IMR-90 (cell line): ENCODE data around the gene CMBL. TPM values are rescaled to one million over a fixed set of nuclear protein-coding genes. Genes with fewer than 3 reads are reported as not detected.

Experiments used
- ATAC-seq: fragments of 200-7000 bp; cut with Tn5 transposase; 2 replicates; pipeline ENCODE4 v1.9.1; 2020; ENCODE audit warnings: low read depth, mild to moderate bottlenecking, moderate library complexity
- BruUV-seq: library from RNA; stranded (reverse); fragments of 400-500 nt; replicated peaks from 2 replicates; lab custom pipeline; 2021; lab: Mats Ljungman, UMichigan
- CTCF ChIA-PET: fragments of 300-600 bp; formaldehyde crosslinking; extraction: SDS; loops from one replicate; lab custom pipeline; 2021; ENCODE audit warnings: antibody characterized with exemption; lab: Yijun Ruan, JAX
- POLR2A ChIA-PET: fragments of 300-600 bp; sonication (Branson Sonifier 250); formaldehyde crosslinking; loops from one replicate; lab custom pipeline; 2022; ENCODE audit warnings: antibody characterized with exemption; ENCODE audit not compliant: unreplicated experiment; lab: Charles Lee
- DNase-seq: peaks from one replicate; pipeline ENCODE4 v3.0.0; 2013
- H2AFZ ChIP-seq: replicated peaks from 2 replicates; pipeline ENCODE3; 2013; ENCODE audit warnings: low read length, mild to moderate bottlenecking; ENCODE audit not compliant: poor library complexity
- H2AK5ac ChIP-seq: 2 replicates; pipeline ENCODE4 v1.6.1; 2013; ENCODE audit warnings: low read depth, low read length, inconsistent platforms
- H2AK9ac ChIP-seq: replicated peaks from 2 replicates; pipeline ENCODE3; 2013; ENCODE audit warnings: mild to moderate bottlenecking, low read depth, low read length, moderate library complexity; ENCODE audit not compliant: poor library complexity
- H2BK120ac ChIP-seq: 2 replicates; pipeline ENCODE4 v1.6.1; 2013; ENCODE audit warnings: low read depth, low read length, inconsistent platforms
- H2BK15ac ChIP-seq: 3 replicates; pipeline ENCODE4 v1.6.1; 2013; ENCODE audit warnings: low read depth, low read length, inconsistent platforms
- H2BK20ac ChIP-seq: 2 replicates; pipeline ENCODE4 v1.6.1; 2013; ENCODE audit warnings: low read depth, mild to moderate bottlenecking, inconsistent platforms, low read length, moderate library complexity
- H2BK5ac ChIP-seq: 2 replicates; pipeline ENCODE4 v1.6.1; 2013; ENCODE audit warnings: mild to moderate bottlenecking, low read depth, low read length, inconsistent platforms; ENCODE audit not compliant: poor library complexity, severe bottlenecking
- H3K14ac ChIP-seq: replicated peaks from 2 replicates; pipeline ENCODE4 v1.6.1; 2013; ENCODE audit warnings: low read depth, low read length, inconsistent platforms
- H3K18ac ChIP-seq: 2 replicates; pipeline ENCODE4 v1.6.1; 2013; ENCODE audit warnings: low read depth, low read length, control low read depth
- H3K23ac ChIP-seq: 2 replicates; pipeline ENCODE4 v1.6.1; 2013; ENCODE audit warnings: low read depth, low read length, inconsistent platforms
- H3K27ac ChIP-seq: 2 replicates; pipeline ENCODE4 v1.5.1; 2013; ENCODE audit warnings: mild to moderate bottlenecking, control low read depth, low read length; ENCODE audit not compliant: insufficient read depth
- H3K27me3 ChIP-seq: 2 replicates; pipeline ENCODE4 v1.6.1; 2013; ENCODE audit warnings: low read length; ENCODE audit not compliant: control insufficient read depth, insufficient read depth
- H3K36me3 ChIP-seq: 2 replicates; pipeline ENCODE4 v1.6.1; 2013; ENCODE audit warnings: low read length, mixed read lengths; ENCODE audit not compliant: control insufficient read depth, insufficient read depth
- H3K4ac ChIP-seq: 2 replicates; pipeline ENCODE4 v1.6.1; 2013; ENCODE audit warnings: low read depth, low read length, inconsistent platforms
- H3K4me1 ChIP-seq: 2 replicates; pipeline ENCODE4 v1.6.1; 2013; ENCODE audit warnings: low read length, mixed read lengths; ENCODE audit not compliant: control insufficient read depth, insufficient read depth
- H3K4me2 ChIP-seq: 2 replicates; pipeline ENCODE4 v1.6.1; 2013; ENCODE audit warnings: low read depth, mild to moderate bottlenecking, control low read depth, low read length, moderate library complexity
- H3K4me3 ChIP-seq: 2 replicates; pipeline ENCODE4 v1.5.1; 2013; ENCODE audit warnings: low read depth, mild to moderate bottlenecking, control low read depth, low read length, moderate library complexity; ENCODE audit not compliant: insufficient read depth
- H3K56ac ChIP-seq: 2 replicates; pipeline ENCODE4 v1.6.1; 2013; ENCODE audit warnings: low read length, inconsistent platforms; ENCODE audit not compliant: insufficient read depth; ENCODE audit errors: extremely low read depth
- H3K79me1 ChIP-seq, 2 experiments: 2 replicates each; pipeline ENCODE4 v1.6.1; 2013; ENCODE audit warnings: low read length in 2 of 2, inconsistent platforms in 1 of 2, low read depth in 1 of 2
- H3K9ac ChIP-seq: 2 replicates; pipeline ENCODE4 v1.6.1; 2013; ENCODE audit warnings: low read depth, low read length, control low read depth
- H3K9me1 ChIP-seq: 2 replicates; pipeline ENCODE4 v1.6.1; 2013; ENCODE audit warnings: low read length, inconsistent platforms; ENCODE audit not compliant: insufficient read depth
- H3K9me3 ChIP-seq: 2 replicates; pipeline ENCODE4 v1.6.1; 2013; ENCODE audit warnings: low read length; ENCODE audit not compliant: control insufficient read depth, insufficient read depth
- H4K20me1 ChIP-seq: 2 replicates; pipeline ENCODE4 v1.6.1; 2013; ENCODE audit warnings: low read length, inconsistent platforms; ENCODE audit not compliant: insufficient read depth
- H4K5ac ChIP-seq: 2 replicates; pipeline ENCODE4 v1.6.1; 2013; ENCODE audit warnings: mild to moderate bottlenecking, low read depth, low read length, control low read depth
- H4K8ac ChIP-seq, 2 experiments: 2 replicates each; pipeline ENCODE4 v1.6.1; 2013; ENCODE audit warnings: low read depth in 2 of 2, low read length in 2 of 2, control low read depth in 1 of 2, inconsistent platforms in 1 of 2
- H4K91ac ChIP-seq: 2 replicates; pipeline ENCODE4 v1.6.1; 2013; ENCODE audit warnings: low read depth, low read length, inconsistent platforms; ENCODE audit not compliant: insufficient read depth
- BHLHE40 ChIP-seq: fragments of 150-350 bp; IDR thresholded peaks from 2 replicates; pipeline ENCODE4 v1.6.1; 2016; ENCODE audit warnings: mild to moderate bottlenecking, low read depth, low read length
- CHD1 ChIP-seq: IDR thresholded peaks from 2 replicates; pipeline ENCODE4 v1.6.1; 2012; ENCODE audit warnings: low read depth, low read length, improper control_type of control experiment
- CTCF ChIP-seq: conservative IDR thresholded peaks from 2 replicates; pipeline ENCODE4 v1.5.1; 2012; ENCODE audit warnings: mild to moderate bottlenecking, low read depth, low read length, improper control_type of control experiment
- ELK1 ChIP-seq: fragments of 150-350 bp; IDR thresholded peaks from 2 replicates; pipeline ENCODE4 v1.6.1; 2016; ENCODE audit warnings: low read depth, mild to moderate bottlenecking, low read length, moderate library complexity, borderline replicate concordance
- FOS ChIP-seq: fragments of 150-350 bp; IDR thresholded peaks from 2 replicates; pipeline ENCODE4 v1.6.1; 2016; ENCODE audit warnings: low read depth, low read length
- MAFK ChIP-seq: IDR thresholded peaks from 2 replicates; pipeline ENCODE4 v1.6.1; 2012; ENCODE audit warnings: low read depth, low read length, improper control_type of control experiment
- MAZ ChIP-seq: IDR thresholded peaks from 2 replicates; pipeline ENCODE4 v1.6.1; 2012; ENCODE audit warnings: low read depth, mild to moderate bottlenecking, low read length, improper control_type of control experiment, moderate library complexity, borderline replicate concordance
- NFE2L2 ChIP-seq: fragments of 150-350 bp; IDR thresholded peaks from 2 replicates; pipeline ENCODE4 v1.6.1; 2016; ENCODE audit warnings: low read depth, mild to moderate bottlenecking, low read length
- POLR2A ChIP-seq: IDR thresholded peaks from 2 replicates; pipeline ENCODE4 v1.6.1; 2012; ENCODE audit warnings: mild to moderate bottlenecking, low read depth, low read length
- RCOR1 ChIP-seq: IDR thresholded peaks from 2 replicates; pipeline ENCODE4 v1.6.1; 2012; ENCODE audit warnings: mild to moderate bottlenecking, low read length, improper control_type of control experiment; ENCODE audit not compliant: insufficient replicate concordance
- RFX5 ChIP-seq: IDR thresholded peaks from 2 replicates; pipeline ENCODE4 v1.8.0; 2012; ENCODE audit warnings: low read depth, mild to moderate bottlenecking, low read length, moderate library complexity
- SMC3 ChIP-seq: fragments of 150-350 bp; IDR thresholded peaks from 2 replicates; pipeline ENCODE4 v1.6.1; 2016; ENCODE audit warnings: low read depth, mild to moderate bottlenecking, antibody characterized with exemption, low read length, moderate library complexity
- USF2 ChIP-seq: fragments of 150-350 bp; IDR thresholded peaks from 2 replicates; pipeline ENCODE4 v1.6.1; 2017; ENCODE audit warnings: mild to moderate bottlenecking, antibody characterized with exemption, low read length, low read depth
- WGBS, 2 experiments: methylation state at CpG; one replicate each; pipeline versions ENCODE4 v1.1.5 to v1.1.7; 2013; ENCODE audit warnings: missing lambda C conversion rate in 2 of 2; ENCODE audit not compliant: insufficient read length in 1 of 2; ENCODE audit errors: extremely low coverage in 2 of 2; 5-methylcytosine and 5-hydroxymethylcytosine counted together
- dilution Hi-C: fragments of 300-500 bp; cut with HindIII; formaldehyde crosslinking; loops from one replicate; pipeline ENCODE4 v1.14.3; 2018; ENCODE audit warnings: low sequenced_read_pairs; ENCODE audit not compliant: unreplicated experiment
- in situ Hi-C: fragments of 300-500 bp; cut with MboI; formaldehyde crosslinking; loops from 3 replicates; pipeline ENCODE4 v1.14.3; 2019; ENCODE audit warnings: low sequenced_read_pairs, inconsistent platforms, mixed read lengths
- intact Hi-C: fragments of 100-400 bp; cut with micrococcal nuclease; formaldehyde crosslinking; loops from 2 replicates; pipeline ENCODE4 v1.10.0; 2022
- polyA plus RNA-seq, 3 experiments: library from polyadenylated mRNA; depleted of rRNA; stranded (reverse); fragments of >200 nt; gene quantifications; 2 replicates each; pipeline ENCODE4 v1.2.3, GENCODE V29; 2012; ENCODE audit warnings: low replicate concordance in 1 of 3
- total RNA-seq: library from RNA; depleted of rRNA; stranded (reverse); fragments of >200 nt; gene quantifications from 2 replicates; pipeline ENCODE4 v1.2.3, GENCODE V29; 2012

CMBL gene
- total and polyA plus RNA-seq, 2 of the 4 experiments (the other 2 are of a cell fraction) = 5.0 to 26.3 TPM

GRCh38 chr5:10261065-10261464 is 46.6 kb downstream of the CMBL start:
- WGBS, 2 experiments = 30% methylated on average over 2 of the region's 9 CpGs; no CpG with 5 or more reads in 1 of the 2 experiments
- POLR2A ChIA-PET = no interaction called here

More at GRCh38 chr5:10261065-10261464, 46.6 kb downstream of the CMBL start:
- Histone ChIP-seq H3K27me3 (no peaks in the 10 kb centered on the region), H2AFZ (no peak overlapping the region), H3K14ac (no peak overlapping the region), H3K4me2 (no peak overlapping the region), H3K9me1 (peaks cover 22% of the 10 kb centered on the region), H3K36me3 (peaks cover 62% of the 10 kb centered on the region), H3K4ac (no peak overlapping the region), H3K79me1 (peaks cover 36 to 55% of the 10 kb centered on the region in 2 experiments), H3K27ac (no peak overlapping the region), H2AK5ac (no peak overlapping the region), H2AK9ac (no peak overlapping the region), H4K5ac (no peak overlapping the region), H4K91ac (no peak overlapping the region), H3K4me3 (no peak overlapping the region), H4K8ac (no peak overlapping the region), H3K4me1 (peaks cover 4% of the 10 kb centered on the region; the same call in 1 of the 2 replicates), H3K9ac (no peak overlapping the region), H3K9me3 (no peaks in the 10 kb centered on the region), H4K20me1 (peaks cover 31% of the 10 kb centered on the region), H2BK5ac (peak overlapping the region; percentile 54), H3K18ac (0 out of 2 replicates have a peak overlapping the region, but pooled peaks have one; percentile 22), H2BK120ac (no peak overlapping the region), H2BK20ac (no peak overlapping the region), H3K56ac (no peak overlapping the region), H2BK15ac (no peak overlapping the region), H3K23ac (peak overlapping the region; percentile 22; the same call in 1 of the 2 replicates)
- TF ChIP-seq RFX5 = no peak
- no peak for TF ChIP-seq FOS
- no peak for TF ChIP-seq ELK1
- no peak for TF ChIP-seq SMC3
- TF ChIP-seq POLR2A = no peak
- TF ChIP-seq MAZ = no peak
- no peak for TF ChIP-seq MAFK
- no peak for TF ChIP-seq CHD1
- no peak for TF ChIP-seq NFE2L2
- TF ChIP-seq BHLHE40 = no peak
- no peak for TF ChIP-seq CTCF
- no peak for TF ChIP-seq USF2
- no peak for TF ChIP-seq RCOR1
- intact Hi-C loops = no loop called here
- CTCF ChIA-PET = no interaction called here
- in situ Hi-C loops = no loop called here
- dilution Hi-C loops = no loop called here
- no peak for DNase-seq
- ATAC-seq = no peak
- BruUV-seq = no TSS peak
